Activated CD8-positive, alpha-beta memory T cell treated with anti-CD3 and anti-CD28 coated beads, Interleukin-2, amount 50 U/mL, for 4 hours (primary cell): ENCODE results near the gene AXIN2.

ENCODE experiments used
- DNase-seq: peaks from one replicate; pipeline ENCODE4 v3.0.0-alpha.2; 2020

Gene AXIN2

DNA sequence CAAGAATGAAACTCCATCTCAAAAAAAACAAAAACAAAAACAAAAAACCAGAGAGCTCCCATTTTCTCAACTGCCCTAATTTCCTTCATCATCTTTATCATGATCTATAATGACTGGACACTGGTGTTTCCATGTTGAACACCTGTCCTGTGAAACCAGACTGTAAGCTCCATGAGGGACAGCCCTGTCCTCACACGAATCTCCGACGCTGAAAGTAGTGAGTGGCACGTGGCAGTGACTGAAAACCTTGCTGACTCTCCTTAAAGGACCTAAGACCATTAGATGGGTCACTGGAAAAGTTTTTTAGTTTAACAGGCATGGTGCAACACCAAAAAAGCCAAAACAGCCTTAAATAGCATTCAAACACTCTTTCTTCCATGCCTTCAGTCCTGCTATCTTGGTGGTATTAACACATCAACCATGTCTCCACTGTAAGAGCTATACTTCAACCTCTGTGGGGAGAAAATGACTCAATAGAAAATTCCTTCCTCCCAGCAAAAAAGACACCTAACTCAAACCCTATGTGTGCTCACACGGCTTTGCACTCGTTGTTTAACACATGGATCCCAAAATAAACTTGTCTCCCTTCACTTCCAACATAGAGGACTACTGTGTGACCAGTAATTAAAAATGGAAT lies 8.3 kb downstream of the AXIN2 start:
- no peak for DNase-seq

DNA sequence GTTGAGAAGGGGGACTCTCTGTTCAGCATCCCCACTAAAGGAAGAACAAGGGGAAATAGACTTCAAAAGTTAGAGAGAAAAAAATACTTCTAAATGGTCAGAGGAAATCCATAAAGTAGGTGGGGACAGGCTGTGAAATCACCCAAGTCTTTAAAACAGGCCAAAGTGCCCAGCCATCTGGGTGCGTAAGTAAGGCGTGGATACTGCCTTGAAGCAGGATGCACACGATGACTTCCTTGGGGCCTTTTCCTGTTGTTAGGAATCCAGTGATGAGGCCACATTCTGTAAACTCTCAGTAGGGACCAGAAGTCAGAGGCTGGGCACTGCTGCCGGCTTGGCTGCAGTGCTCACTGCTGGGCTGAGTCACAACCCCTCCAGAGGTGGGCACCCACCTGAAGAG lies 9.2 kb downstream of the AXIN2 start:
- no peak for DNase-seq

- no peak for DNase-seq
Observed at GRCh38 chr17:65551267-65552040, 10.0 kb downstream of the AXIN2 start.

- no peak for DNase-seq
Observed at GRCh38 chr17:65550758-65551157, 10.7 kb downstream of the AXIN2 start.

DNA sequence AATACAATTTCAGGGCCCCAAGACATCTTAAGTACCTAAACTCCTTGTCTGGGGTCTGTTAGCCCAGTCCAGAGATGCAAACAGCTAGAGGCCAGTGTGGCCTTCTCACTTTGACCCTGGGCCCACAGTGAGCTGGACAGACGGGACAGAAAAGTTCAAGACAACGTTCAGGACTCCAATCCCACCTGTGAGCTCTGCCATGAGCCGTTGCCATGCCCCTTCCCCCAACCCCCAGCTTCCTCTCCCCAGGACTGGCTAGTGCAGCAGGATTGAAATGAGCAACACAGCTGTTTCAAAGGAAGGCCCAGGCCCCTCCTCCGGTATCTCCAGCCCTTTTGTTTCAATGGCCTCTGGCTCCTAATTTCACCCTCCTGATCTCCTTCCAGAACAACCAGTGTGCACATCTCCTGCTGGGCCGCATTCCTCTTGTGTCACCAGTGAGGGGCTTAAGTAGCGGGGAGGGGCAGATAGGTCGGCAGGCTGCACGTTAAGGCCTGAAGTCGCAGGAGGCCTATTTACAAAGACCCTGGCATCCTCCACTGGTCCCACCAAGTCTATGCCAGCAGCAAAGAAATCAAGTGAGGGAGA lies 11.3 kb downstream of the AXIN2 start:
- DNase-seq = no peak

GRCh38 chr17:65548269-65548969 lies 13.0 kb downstream of the AXIN2 start:
- DNase-seq = no peak

GRCh38 chr17:65547253-65547670 lies 14.2 kb downstream of the AXIN2 start:
- no peak for DNase-seq

- no peak for DNase-seq
Observed at GRCh38 chr17:65546579-65546978, 14.9 kb downstream of the AXIN2 start.

DNA sequence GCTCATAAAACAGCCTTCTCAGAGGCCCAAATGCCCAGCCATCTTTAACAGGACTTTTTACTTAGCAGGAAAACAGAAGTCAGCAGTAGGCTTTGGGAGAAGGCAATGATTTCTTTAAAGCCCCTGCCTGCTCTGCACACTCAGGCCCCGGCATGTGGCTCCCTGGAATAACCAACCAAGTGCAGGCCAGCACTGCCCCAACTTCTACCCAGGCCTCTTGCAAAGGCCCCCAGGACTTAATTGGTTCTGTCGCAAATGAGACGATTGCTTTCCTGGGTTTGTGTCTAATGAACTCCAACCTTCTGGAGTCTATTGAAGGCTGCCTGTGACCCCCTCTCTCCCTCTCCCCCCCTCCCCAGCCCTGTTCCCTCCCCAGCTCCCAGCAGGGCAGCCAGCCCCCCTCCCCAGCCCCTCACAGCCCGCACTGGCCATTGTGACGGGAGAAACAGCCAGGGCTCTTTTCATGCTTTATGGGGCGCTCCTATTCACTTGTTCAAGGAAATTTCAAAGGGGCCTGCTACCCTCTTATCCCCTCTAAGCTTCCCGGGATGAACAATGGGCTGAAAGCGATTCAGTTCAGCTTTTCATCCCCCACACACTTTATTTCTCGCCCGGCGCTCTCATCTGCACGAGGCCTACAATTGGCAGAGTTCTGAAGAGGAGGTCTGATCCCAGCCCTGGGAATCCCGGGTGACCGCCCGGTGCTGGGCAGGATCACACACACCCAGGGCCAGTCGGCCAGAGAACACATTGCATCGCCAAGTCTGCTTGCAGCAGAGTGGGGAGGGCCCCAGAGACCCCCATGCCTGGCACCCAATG lies 15.5 kb downstream of the AXIN2 start:
- DNase-seq = no peak

DNA sequence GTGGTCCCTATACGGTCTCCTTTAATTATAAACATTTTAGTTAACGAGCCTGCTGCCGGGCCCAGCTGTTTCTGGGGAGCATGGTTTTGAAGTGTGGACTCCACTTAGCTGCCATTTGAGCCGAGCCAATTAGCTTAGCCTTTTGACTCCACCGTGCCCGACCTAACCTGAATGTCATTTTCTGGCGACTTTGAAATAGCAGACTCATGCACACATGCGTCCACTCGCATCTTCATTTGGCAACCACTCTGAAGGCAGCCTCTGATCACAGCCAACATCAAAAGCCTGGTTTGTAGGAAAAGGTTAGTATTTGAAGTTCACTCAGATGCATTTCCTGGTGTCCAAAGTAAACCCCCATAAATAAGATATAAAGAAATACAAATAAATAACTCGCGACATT lies 16.8 kb downstream of the AXIN2 start:
- no peak for DNase-seq

DNA sequence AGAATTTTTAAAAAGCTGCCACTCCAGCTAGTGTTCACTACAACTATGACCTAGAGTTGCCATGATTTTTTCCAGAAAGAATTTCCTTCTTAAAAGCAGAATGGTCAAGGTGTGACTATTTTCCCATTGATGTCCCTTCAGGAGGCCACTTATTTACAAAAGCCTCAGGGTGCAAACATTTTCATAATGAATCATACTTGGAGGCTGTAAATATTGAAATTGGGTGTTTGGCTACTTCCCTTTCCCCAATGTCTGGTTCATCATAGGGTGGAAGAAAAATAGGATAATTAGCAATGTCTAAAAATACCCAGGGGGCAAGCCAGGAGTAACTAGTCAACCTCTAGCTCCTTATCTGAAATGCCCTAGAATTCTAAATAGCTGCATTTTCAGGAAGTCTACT lies 18.8 kb downstream of the AXIN2 start:
- no peak for DNase-seq

GRCh38 chr17:65542067-65542466 lies 19.4 kb downstream of the AXIN2 start:
- DNase-seq = no peak

DNA sequence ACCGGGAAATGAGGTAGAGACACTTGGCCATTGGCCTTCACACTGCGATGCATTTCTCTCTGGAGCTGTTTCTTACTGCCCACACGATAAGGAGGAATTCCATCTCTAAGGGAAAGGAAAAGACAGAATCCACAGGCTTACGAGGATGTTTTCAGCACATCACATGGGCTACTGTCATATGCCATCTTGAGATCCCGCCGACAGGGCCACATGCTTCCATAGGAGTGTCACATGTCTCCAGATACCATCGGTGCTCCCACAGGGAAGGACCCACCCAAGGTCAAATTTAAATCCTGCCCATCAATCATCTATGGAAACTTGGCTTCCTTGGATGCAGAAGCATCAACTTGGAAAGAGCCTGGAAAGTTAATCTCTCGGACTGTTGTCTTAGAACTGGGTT lies 20.0 kb downstream of the AXIN2 start:
- DNase-seq = no peak

DNA sequence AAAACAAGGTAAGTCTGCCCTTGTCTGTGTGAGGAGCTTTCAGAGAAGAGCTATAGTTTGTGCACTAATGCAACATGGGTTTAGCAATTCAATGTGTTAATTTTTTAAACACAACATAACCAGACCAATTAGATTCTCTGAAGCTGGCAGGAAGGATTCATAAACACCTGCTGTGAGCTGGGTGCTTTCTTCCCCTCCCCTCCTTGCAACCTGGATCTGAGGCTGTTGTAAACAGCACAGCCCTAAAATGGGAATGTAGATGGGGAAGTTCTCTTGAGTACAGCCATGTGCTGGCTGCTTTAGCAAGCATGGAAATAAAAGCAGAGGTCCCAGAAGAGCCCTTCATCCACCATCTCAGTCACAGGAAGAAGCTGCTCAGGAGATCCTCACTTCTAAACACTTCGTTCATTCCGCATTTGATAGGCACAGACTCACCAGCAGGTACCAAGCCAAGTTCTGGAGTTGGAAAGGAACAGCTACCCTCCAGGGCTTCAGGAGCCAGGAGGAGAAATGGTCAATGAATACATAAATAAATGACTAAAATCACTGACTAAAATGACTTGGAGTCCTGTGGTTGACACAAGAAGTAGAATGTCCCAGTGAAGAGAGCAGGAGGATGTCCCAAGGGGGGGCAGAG lies 21.7 kb downstream of the AXIN2 start:
- DNase-seq = no peak

DNA sequence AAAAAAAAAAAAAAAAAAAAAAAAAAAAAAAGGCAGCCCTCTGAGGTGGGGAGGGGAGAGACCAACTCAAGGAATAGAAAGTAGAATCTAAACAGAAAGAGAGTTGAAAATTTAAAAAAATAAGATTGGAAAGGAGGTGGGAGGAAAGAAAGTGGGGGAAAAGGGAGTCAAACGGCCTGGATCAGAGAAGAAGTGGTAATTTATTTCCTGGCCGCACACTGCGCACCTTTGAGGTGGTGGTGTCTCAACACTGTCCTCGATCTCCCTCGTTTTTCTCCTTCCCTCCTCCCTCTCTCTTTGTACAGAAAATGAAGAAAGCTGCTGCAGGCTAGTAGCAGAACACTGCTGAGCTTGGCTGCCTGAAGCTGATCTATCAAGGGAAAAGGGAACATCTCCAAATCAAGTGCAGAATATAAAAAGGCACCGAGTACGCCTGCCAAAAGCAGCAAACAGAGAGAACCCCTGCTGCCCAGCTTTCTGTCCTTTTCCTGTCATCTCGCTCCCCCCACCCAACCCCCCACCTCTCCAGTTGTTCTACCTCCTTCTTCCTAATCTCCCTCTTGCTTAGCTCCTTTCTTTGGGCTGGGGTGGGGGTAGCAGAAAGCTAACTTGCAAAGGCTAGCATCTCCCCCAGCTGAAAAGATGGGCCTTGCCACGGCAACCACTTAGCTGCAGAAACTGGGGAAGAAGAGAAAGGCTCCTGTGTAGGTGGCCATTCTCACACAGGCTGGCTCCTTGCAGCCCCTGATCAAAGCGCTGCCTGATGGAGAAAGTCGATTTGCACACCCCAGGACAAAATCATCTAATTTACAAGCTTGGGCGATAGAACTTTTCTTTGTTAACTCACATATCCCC lies 22.5 kb downstream of the AXIN2 start:
- no peak for DNase-seq

DNA sequence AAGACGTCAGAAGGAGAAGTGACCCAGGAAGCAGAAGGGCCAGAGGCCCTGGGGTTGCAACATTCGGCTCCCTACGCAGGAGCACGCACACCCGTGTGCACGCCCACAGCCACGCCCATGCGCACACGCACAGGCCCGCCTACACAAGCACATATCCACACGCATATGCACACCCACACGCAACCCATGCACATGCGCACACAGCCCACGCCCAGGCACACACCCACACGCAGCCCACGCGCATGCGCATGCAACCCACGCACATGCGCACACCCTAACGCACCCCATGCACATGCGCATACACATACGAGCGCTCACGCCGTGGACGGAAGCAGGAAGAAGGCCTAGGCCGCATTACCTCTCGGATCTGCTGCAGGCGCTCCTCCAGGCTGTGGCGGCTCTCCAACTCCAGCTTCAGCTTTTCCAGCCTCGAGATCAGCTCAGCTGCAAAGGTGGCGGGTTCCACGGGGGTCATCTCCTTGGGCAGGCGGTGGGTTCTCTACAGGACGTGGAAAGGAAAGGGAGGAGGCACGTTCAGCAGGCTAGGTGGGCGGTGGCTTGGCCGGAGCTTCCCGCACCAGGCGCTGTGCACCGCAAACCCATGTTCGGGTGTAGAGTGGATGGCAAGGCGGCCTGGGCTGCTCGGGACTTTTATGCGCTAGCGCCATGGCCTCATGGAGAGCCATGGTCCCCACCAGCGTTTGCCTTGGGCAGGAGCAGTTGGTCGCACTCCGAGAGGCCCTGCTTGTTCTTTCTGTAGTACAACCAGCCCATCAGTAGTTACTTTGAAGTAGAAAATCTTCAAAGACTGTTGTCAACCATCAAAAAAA lies 23.4 kb downstream of the AXIN2 start:
- DNase-seq = no peak

GRCh38 chr17:65537343-65537844 lies 24.1 kb downstream of the AXIN2 start:
- no peak for DNase-seq

- no peak for DNase-seq
Observed at GRCh38 chr17:65536573-65537342, 24.7 kb downstream of the AXIN2 start.
